BJ (cell line): Measurements from ENCODE around the gene SLC16A12. TPM values are rescaled to one million over a fixed set of nuclear protein-coding genes. Genes with fewer than 3 reads are reported as not detected.
A peak's percentile ranks its signal among the peaks of the same experiment; 100 is the strongest.

Source experiments
- CTCF ChIA-PET: fragments of 350-600 bp; formaldehyde crosslinking; extraction: SDS; loops from one replicate; lab custom pipeline; 2021; ENCODE audit warnings: antibody characterized with exemption, inconsistent platforms; lab: Yijun Ruan, JAX
- POLR2A ChIA-PET: fragments of 300-600 bp; sonication (Branson Sonifier 250); formaldehyde crosslinking; extraction: SDS; loops from one replicate; lab custom pipeline; 2021; ENCODE audit warnings: antibody characterized with exemption; lab: Charles Lee
- DNase-seq: peaks from one replicate; pipeline ENCODE4 v3.0.0-alpha.2; 2011; ENCODE audit warnings: low read depth
- H3K27me3 ChIP-seq: 2 replicates; pipeline ENCODE4 v1.6.0; 2011; ENCODE audit warnings: low read length; ENCODE audit not compliant: control insufficient read depth, insufficient read depth
- H3K36me3 ChIP-seq: 2 replicates; pipeline ENCODE4 v1.5.1; 2011; ENCODE audit warnings: low read length; ENCODE audit not compliant: control insufficient read depth, insufficient read depth
- H3K4me3 ChIP-seq: 2 replicates; pipeline ENCODE4 v1.5.1; 2011; ENCODE audit warnings: low read depth, mild to moderate bottlenecking, control low read depth, low read length
- CTCF ChIP-seq: IDR thresholded peaks from 2 replicates; pipeline ENCODE4 v1.5.1; 2011; ENCODE audit warnings: low read depth, mild to moderate bottlenecking, control low read depth, inconsistent platforms, low read length, moderate library complexity; ENCODE audit not compliant: insufficient read depth
- polyA minus RNA-seq: library from RNA; depleted of rRNA, polyadenylated mRNA; stranded (reverse); fragments of >200 nt; gene quantifications from 2 replicates; pipeline ENCODE4 v1.2.3, GENCODE V29; 2011; rRNA and poly(A)+ RNA removed
- polyA plus RNA-seq: library from polyadenylated mRNA; depleted of rRNA; stranded (reverse); fragments of >200 nt; gene quantifications from 2 replicates; pipeline ENCODE4 v1.2.3, GENCODE V29; 2011; rRNA removed

The SLC16A12 gene
- polyA plus RNA-seq (0.02 and 0.06 TPM in 2 replicates), polyA minus RNA-seq (0.05 TPM in 1 of 2 replicates, not detected in the other)

- H3K4me3 ChIP-seq: peak within 1 kb of the TSS; percentile 26
- H3K27me3 ChIP-seq: peaks cover 18% of the 10 kb centered on the region
- no peaks in the 10 kb centered on the region for H3K36me3 ChIP-seq
- ChIA-PET CTCF (interaction anchor here (2.2 to 2.9 kb wide), 2 partner anchors 18 to 24 kb away, joined by 5 to 6 read pairs; no protein-coding TSS in a partner anchor), POLR2A (no interaction called here)
- no peak for TF ChIP-seq CTCF
- no peak for DNase-seq
Measured at GRCh38 chr10:89535171-89536012, at the start of gene SLC16A12. Gene SLC16A12, minus strand, starts transcription at chr10:89535594. Its CDS starts 73,016 bp downstream, at chr10:89462578.

- H3K36me3 ChIP-seq: no peaks in the 10 kb centered on the region
- no peaks in the 10 kb centered on the region for H3K27me3 ChIP-seq
- DNase-seq: no peak
- no peak overlapping the region for H3K4me3 ChIP-seq
- ChIA-PET POLR2A (no interaction called here), CTCF (no interaction called here)
- no peak for TF ChIP-seq CTCF
Measured at GRCh38 chr10:89582022-89582421, 46.6 kb upstream of the SLC16A12 start.

- DNase-seq: no peak
Measured at GRCh38 chr10:89580243-89580642, 44.8 kb upstream of the SLC16A12 start.

GRCh38 chr10:89576696-89577095, 41.3 kb upstream of the SLC16A12 start:
- CTCF ChIA-PET: interaction anchor here (1.1 kb wide), 1 partner anchor 12 kb away, joined by 3 read pairs; no protein-coding TSS in a partner anchor
- POLR2A ChIA-PET: no interaction called here
- no peak for DNase-seq
- Histone ChIP-seq H3K27me3 (no peaks in the 10 kb centered on the region), H3K4me3 (no peak overlapping the region), H3K36me3 (no peaks in the 10 kb centered on the region)
- no peak for TF ChIP-seq CTCF

More at GRCh38 chr10:89580243-89580642, 44.8 kb upstream of the SLC16A12 start:
- Histone ChIP-seq H3K36me3 (no peaks in the 10 kb centered on the region), H3K27me3 (no peaks in the 10 kb centered on the region), H3K4me3 (no peak overlapping the region)
- ChIA-PET POLR2A (no interaction called here), CTCF (interaction anchor here (1.0 to 1.2 kb wide), 3 partner anchors 9 to 49 kb away, joined by 3 to 4 read pairs (median 3); no protein-coding TSS in a partner anchor)
- no peak for TF ChIP-seq CTCF

GRCh38 chr10:89576022-89576421, 40.6 kb upstream of the SLC16A12 start:
- no peak for DNase-seq
- H3K4me3 ChIP-seq: no peak overlapping the region
- H3K36me3 ChIP-seq: no peaks in the 10 kb centered on the region
- POLR2A ChIA-PET: no interaction called here
- no peaks in the 10 kb centered on the region for H3K27me3 ChIP-seq
- TF ChIP-seq CTCF: no peak
- CTCF ChIA-PET: no interaction called here
